ENCODE data around the gene TTLL10.

DNA sequence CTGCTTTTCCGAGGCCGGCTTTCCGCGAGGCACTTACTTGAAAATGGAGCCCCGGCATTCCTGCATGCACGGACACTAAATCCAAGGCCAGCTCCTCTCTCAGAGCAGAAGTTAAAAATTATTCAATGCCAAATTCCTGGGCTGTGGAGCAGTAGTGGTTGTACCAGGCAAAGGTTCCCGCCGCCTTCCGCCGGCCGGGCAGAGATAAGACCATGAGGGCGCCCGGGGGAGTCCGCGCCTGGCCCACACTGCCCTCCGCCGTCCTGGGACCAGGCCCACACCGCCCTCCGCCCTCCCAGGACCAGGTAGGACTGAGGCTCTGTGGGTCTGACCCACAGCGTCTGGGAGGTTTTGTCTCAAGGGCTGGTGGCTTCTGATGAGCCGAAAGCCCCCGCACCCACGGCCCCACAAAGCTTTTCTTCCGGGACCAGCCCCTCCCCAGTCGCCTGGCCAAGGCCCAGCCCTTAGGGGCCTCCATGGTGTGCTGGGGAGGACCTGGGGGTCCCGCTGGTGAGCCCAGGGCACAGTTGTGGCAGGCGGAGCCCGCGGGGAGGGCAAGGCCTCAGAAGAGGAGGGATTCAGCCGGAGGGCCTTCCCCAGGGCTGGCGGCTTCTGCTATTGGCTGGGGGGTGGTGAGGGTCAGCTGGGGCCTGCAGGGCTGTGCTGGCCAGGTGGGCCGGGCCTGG lies 45.1 kb upstream of the TTLL10 start:
- TF ChIP-seq, protein P1, sequence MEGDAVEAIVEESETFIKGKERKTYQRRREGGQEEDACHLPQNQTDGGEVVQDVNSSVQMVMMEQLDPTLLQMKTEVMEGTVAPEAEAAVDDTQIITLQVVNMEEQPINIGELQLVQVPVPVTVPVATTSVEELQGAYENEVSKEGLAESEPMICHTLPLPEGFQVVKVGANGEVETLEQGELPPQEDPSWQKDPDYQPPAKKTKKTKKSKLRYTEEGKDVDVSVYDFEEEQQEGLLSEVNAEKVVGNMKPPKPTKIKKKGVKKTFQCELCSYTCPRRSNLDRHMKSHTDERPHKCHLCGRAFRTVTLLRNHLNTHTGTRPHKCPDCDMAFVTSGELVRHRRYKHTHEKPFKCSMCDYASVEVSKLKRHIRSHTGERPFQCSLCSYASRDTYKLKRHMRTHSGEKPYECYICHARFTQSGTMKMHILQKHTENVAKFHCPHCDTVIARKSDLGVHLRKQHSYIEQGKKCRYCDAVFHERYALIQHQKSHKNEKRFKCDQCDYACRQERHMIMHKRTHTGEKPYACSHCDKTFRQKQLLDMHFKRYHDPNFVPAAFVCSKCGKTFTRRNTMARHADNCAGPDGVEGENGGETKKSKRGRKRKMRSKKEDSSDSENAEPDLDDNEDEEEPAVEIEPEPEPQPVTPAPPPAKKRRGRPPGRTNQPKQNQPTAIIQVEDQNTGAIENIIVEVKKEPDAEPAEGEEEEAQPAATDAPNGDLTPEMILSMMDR (IDR thresholded peaks at IDR 0.05; ENCODE audit: poor library complexity, severe bottlenecking): no peak
- TF ChIP-seq, protein P2, sequence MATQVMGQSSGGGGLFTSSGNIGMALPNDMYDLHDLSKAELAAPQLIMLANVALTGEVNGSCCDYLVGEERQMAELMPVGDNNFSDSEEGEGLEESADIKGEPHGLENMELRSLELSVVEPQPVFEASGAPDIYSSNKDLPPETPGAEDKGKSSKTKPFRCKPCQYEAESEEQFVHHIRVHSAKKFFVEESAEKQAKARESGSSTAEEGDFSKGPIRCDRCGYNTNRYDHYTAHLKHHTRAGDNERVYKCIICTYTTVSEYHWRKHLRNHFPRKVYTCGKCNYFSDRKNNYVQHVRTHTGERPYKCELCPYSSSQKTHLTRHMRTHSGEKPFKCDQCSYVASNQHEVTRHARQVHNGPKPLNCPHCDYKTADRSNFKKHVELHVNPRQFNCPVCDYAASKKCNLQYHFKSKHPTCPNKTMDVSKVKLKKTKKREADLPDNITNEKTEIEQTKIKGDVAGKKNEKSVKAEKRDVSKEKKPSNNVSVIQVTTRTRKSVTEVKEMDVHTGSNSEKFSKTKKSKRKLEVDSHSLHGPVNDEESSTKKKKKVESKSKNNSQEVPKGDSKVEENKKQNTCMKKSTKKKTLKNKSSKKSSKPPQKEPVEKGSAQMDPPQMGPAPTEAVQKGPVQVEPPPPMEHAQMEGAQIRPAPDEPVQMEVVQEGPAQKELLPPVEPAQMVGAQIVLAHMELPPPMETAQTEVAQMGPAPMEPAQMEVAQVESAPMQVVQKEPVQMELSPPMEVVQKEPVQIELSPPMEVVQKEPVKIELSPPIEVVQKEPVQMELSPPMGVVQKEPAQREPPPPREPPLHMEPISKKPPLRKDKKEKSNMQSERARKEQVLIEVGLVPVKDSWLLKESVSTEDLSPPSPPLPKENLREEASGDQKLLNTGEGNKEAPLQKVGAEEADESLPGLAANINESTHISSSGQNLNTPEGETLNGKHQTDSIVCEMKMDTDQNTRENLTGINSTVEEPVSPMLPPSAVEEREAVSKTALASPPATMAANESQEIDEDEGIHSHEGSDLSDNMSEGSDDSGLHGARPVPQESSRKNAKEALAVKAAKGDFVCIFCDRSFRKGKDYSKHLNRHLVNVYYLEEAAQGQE (IDR thresholded peaks at IDR 0.05; ENCODE audit: borderline replicate concordance): no peak
- TF ChIP-seq EZH2 (IDR thresholded peaks at IDR 0.05; ENCODE audit: borderline replicate concordance, insufficient read depth, low read length, poor library complexity, severe bottlenecking) (no peak), POLR2AphosphoS5 (IDR thresholded peaks at IDR 0.05) (no peak), EP300 (conservative IDR thresholded peaks at IDR 0.05; ENCODE audit: poor library complexity, severe bottlenecking) (no peak), SMC3 (conservative IDR thresholded peaks at IDR 0.05; ENCODE audit: poor library complexity) (no peak), RAD21 (conservative IDR thresholded peaks at IDR 0.05) (no peak)
